ENCODE results near the gene LBP. TPM values are rescaled to one million over a fixed set of nuclear protein-coding genes. Genes with fewer than 3 reads are reported as not detected.
A peak's percentile ranks its signal among the peaks of the same experiment; 100 is the strongest.

The LBP gene
- total and polyA plus RNA-seq, 3 experiments from 2014 or later, result not detected

GRCh38 chr20:38325167-38325566 is 21.1 kb upstream of the LBP start:
- H3K27ac ChIP-seq (ENCODE audit: low read depth, low read length), result no peak overlapping the region
- Mint-ChIP-seq H3K27ac (no peak overlapping the region), H3K27me3 (peaks cover 10 to 39% of the 10 kb centered on the region in 2 donors), H3K9me3 (no peaks in the 10 kb centered on the region), H3K4me1 (no peaks in the 10 kb centered on the region), H3K4me3 (no peak overlapping the region), H3K36me3 (no peaks in the 10 kb centered on the region)
- DNase-seq, result no peak
- no peaks in the 10 kb centered on the region for H3K4me1 ChIP-seq (ENCODE audit: insufficient read depth, low read length)
- no peaks in the 10 kb centered on the region for H3K27me3 ChIP-seq (ENCODE audit: insufficient read depth, low read length, poor library complexity, severe bottlenecking)
- POLR2A ChIA-PET, result no interaction called here
- H3K4me3 ChIP-seq (ENCODE audit: low read length), result no peak overlapping the region
- CTCF ChIA-PET, result no interaction called here
- H3K36me3 ChIP-seq (ENCODE audit: insufficient read depth, low read length), result no peaks in the 10 kb centered on the region
- no peaks in the 10 kb centered on the region for H3K9me3 ChIP-seq (ENCODE audit: low read length)

GRCh38 chr20:38325905-38326304 is 20.4 kb upstream of the LBP start:
- no peaks in the 10 kb centered on the region for H3K9me3 ChIP-seq (ENCODE audit: low read length)
- Mint-ChIP-seq H3K4me3 (no peak overlapping the region), H3K9me3 (no peaks in the 10 kb centered on the region), H3K36me3 (no peaks in the 10 kb centered on the region), H3K27ac (no peak overlapping the region), H3K4me1 (no peaks in the 10 kb centered on the region), H3K27me3 (peaks cover 10 to 40% of the 10 kb centered on the region in 2 donors)
- no peak overlapping the region for H3K4me3 ChIP-seq (ENCODE audit: low read length)
- no peaks in the 10 kb centered on the region for H3K4me1 ChIP-seq (ENCODE audit: insufficient read depth, low read length)
- POLR2A ChIA-PET, result no interaction called here
- no peak overlapping the region for H3K27ac ChIP-seq (ENCODE audit: low read depth, low read length)
- H3K27me3 ChIP-seq (ENCODE audit: insufficient read depth, low read length, poor library complexity, severe bottlenecking), result no peaks in the 10 kb centered on the region
- no peak for DNase-seq
- CTCF ChIA-PET, result no interaction called here
- no peaks in the 10 kb centered on the region for H3K36me3 ChIP-seq (ENCODE audit: insufficient read depth, low read length)

- H3K36me3 Mint-ChIP-seq, result no peaks in the 10 kb centered on the region
- no peak overlapping the region for H3K4me3 Mint-ChIP-seq
Observed at GRCh38 chr20:38326309-38326708, 20.0 kb upstream of the LBP start.

GRCh38 chr20:38330638-38331037 is 15.6 kb upstream of the LBP start:
- H3K36me3 ChIP-seq (ENCODE audit: insufficient read depth, low read length), result no peaks in the 10 kb centered on the region
- no peak for DNase-seq
- Mint-ChIP-seq H3K9me3 (no peaks in the 10 kb centered on the region), H3K27me3 (peaks cover 7 to 46% of the 10 kb centered on the region in 2 donors), H3K27ac (no peak overlapping the region), H3K4me3 (no peak overlapping the region), H3K4me1 (no peaks in the 10 kb centered on the region), H3K36me3 (no peaks in the 10 kb centered on the region)
- H3K4me1 ChIP-seq (ENCODE audit: insufficient read depth, low read length), result no peaks in the 10 kb centered on the region
- H3K9me3 ChIP-seq (ENCODE audit: low read length), result no peaks in the 10 kb centered on the region
- no peak overlapping the region for H3K4me3 ChIP-seq (ENCODE audit: low read length)
- ChIA-PET CTCF (no interaction called here), POLR2A (no interaction called here)
- H3K27ac ChIP-seq (ENCODE audit: low read depth, low read length), result no peak overlapping the region
- H3K27me3 ChIP-seq (ENCODE audit: insufficient read depth, low read length, poor library complexity, severe bottlenecking), result no peaks in the 10 kb centered on the region

More at GRCh38 chr20:38326309-38326708, 20.0 kb upstream of the LBP start:
- Histone ChIP-seq H3K4me3 (ENCODE audit: low read length) (no peak overlapping the region), H3K27ac (ENCODE audit: low read depth, low read length) (no peak overlapping the region), H3K27me3 (ENCODE audit: insufficient read depth, low read length, poor library complexity, severe bottlenecking) (no peaks in the 10 kb centered on the region), H3K36me3 (ENCODE audit: insufficient read depth, low read length) (no peaks in the 10 kb centered on the region), H3K4me1 (ENCODE audit: insufficient read depth, low read length) (no peaks in the 10 kb centered on the region), H3K9me3 (ENCODE audit: low read length) (no peaks in the 10 kb centered on the region)
- POLR2A ChIA-PET, result no interaction called here
- DNase-seq, result no peak
- Mint-ChIP-seq H3K9me3 (no peaks in the 10 kb centered on the region), H3K4me1 (no peaks in the 10 kb centered on the region), H3K27me3 (peaks cover 9 to 42% of the 10 kb centered on the region in 2 donors), H3K27ac (no peak overlapping the region)
- CTCF ChIA-PET, result no interaction called here

- POLR2A ChIA-PET, result no interaction called here
- no peaks in the 10 kb centered on the region for H3K4me1 Mint-ChIP-seq
- no peak for DNase-seq
- Histone ChIP-seq H3K9me3 (ENCODE audit: low read length) (no peaks in the 10 kb centered on the region), H3K36me3 (ENCODE audit: insufficient read depth, low read length) (no peaks in the 10 kb centered on the region), H3K4me1 (ENCODE audit: insufficient read depth, low read length) (no peaks in the 10 kb centered on the region), H3K4me3 (ENCODE audit: low read length) (no peak overlapping the region), H3K27me3 (ENCODE audit: insufficient read depth, low read length, poor library complexity, severe bottlenecking) (no peaks in the 10 kb centered on the region), H3K27ac (ENCODE audit: low read depth, low read length) (no peak overlapping the region)
- H3K27ac Mint-ChIP-seq, result no peak overlapping the region
- peaks cover 0 to 2% (median 0%) of the 10 kb centered on the region in 5 donors for H3K9me3 Mint-ChIP-seq
- CTCF ChIA-PET, result no interaction called here
- H3K27me3 Mint-ChIP-seq, result peaks cover 8 to 51% of the 10 kb centered on the region in 2 donors
- H3K36me3 Mint-ChIP-seq, result no peaks in the 10 kb centered on the region
- H3K4me3 Mint-ChIP-seq, result no peak overlapping the region
Observed at GRCh38 chr20:38331245-38331644, 15.0 kb upstream of the LBP start.

GRCh38 chr20:38331814-38332213 is 14.5 kb upstream of the LBP start:
- no peaks in the 10 kb centered on the region for H3K4me1 ChIP-seq (ENCODE audit: insufficient read depth, low read length)
- Mint-ChIP-seq H3K4me3 (no peak overlapping the region), H3K27me3 (peaks cover 11 to 53% of the 10 kb centered on the region in 2 donors), H3K4me1 (no peaks in the 10 kb centered on the region), H3K27ac (peak overlapping the region in 1 of 8 donors; percentile 17), H3K36me3 (no peaks in the 10 kb centered on the region), H3K9me3 (peaks cover 0 to 5% (median 2%) of the 10 kb centered on the region in 5 donors)
- CTCF ChIA-PET, result no interaction called here
- H3K9me3 ChIP-seq (ENCODE audit: low read length), result no peaks in the 10 kb centered on the region
- H3K4me3 ChIP-seq (ENCODE audit: low read length), result no peak overlapping the region
- no peaks in the 10 kb centered on the region for H3K36me3 ChIP-seq (ENCODE audit: insufficient read depth, low read length)
- H3K27ac ChIP-seq (ENCODE audit: low read depth, low read length), result no peak overlapping the region
- POLR2A ChIA-PET, result no interaction called here
- no peaks in the 10 kb centered on the region for H3K27me3 ChIP-seq (ENCODE audit: insufficient read depth, low read length, poor library complexity, severe bottlenecking)
- no peak for DNase-seq

GRCh38 chr20:38334016-38334415 is 12.3 kb upstream of the LBP start:
- Mint-ChIP-seq H3K4me1 (no peaks in the 10 kb centered on the region), H3K9me3 (peaks cover 0 to 15% (median 10%) of the 10 kb centered on the region in 5 donors), H3K36me3 (peaks cover 0 to 3% (median 0%) of the 10 kb centered on the region in 3 donors), H3K27me3 (peaks cover 10 to 57% of the 10 kb centered on the region in 2 donors), H3K4me3 (no peak overlapping the region), H3K27ac (no peak overlapping the region)
- no peak overlapping the region for H3K4me3 ChIP-seq (ENCODE audit: low read length)
- peaks cover 7% of the 10 kb centered on the region for H3K9me3 ChIP-seq (ENCODE audit: low read length)
- no peaks in the 10 kb centered on the region for H3K4me1 ChIP-seq (ENCODE audit: insufficient read depth, low read length)
- POLR2A ChIA-PET, result no interaction called here
- no peak overlapping the region for H3K27ac ChIP-seq (ENCODE audit: low read depth, low read length)
- CTCF ChIA-PET, result no interaction called here
- H3K36me3 ChIP-seq (ENCODE audit: insufficient read depth, low read length), result no peaks in the 10 kb centered on the region
- H3K27me3 ChIP-seq (ENCODE audit: insufficient read depth, low read length, poor library complexity, severe bottlenecking), result no peaks in the 10 kb centered on the region
- no peak for DNase-seq

- no peaks in the 10 kb centered on the region for H3K27me3 ChIP-seq (ENCODE audit: insufficient read depth, low read length, poor library complexity, severe bottlenecking)
- no peak overlapping the region for H3K27ac ChIP-seq (ENCODE audit: low read depth, low read length)
- no peaks in the 10 kb centered on the region for H3K4me1 ChIP-seq (ENCODE audit: insufficient read depth, low read length)
- peaks cover 0 to 3% (median 0%) of the 10 kb centered on the region in 3 donors for H3K36me3 Mint-ChIP-seq
- CTCF ChIA-PET, result no interaction called here
- POLR2A ChIA-PET, result no interaction called here
- H3K36me3 ChIP-seq (ENCODE audit: insufficient read depth, low read length), result no peaks in the 10 kb centered on the region
- DNase-seq, result no peak
- H3K4me3 Mint-ChIP-seq, result no peak overlapping the region
- peaks cover 10 to 42% of the 10 kb centered on the region in 2 donors for H3K27me3 Mint-ChIP-seq
- H3K27ac Mint-ChIP-seq, result no peak overlapping the region
- H3K9me3 Mint-ChIP-seq, result peaks cover 0 to 15% (median 10%) of the 10 kb centered on the region in 5 donors
- H3K9me3 ChIP-seq (ENCODE audit: low read length), result peaks cover 7% of the 10 kb centered on the region
- no peak overlapping the region for H3K4me3 ChIP-seq (ENCODE audit: low read length)
- no peaks in the 10 kb centered on the region for H3K4me1 Mint-ChIP-seq
Observed at GRCh38 chr20:38336726-38337125, 9.6 kb upstream of the LBP start.

Data from CD8-positive, alpha-beta memory T cell (primary cell).